Peyer's patch (tissue), 4 donors: ENCODE data around the gene ZNHIT1.
"Not testable (repeated sequence)": the region's sequence is repeated elsewhere in the genome, so short reads cannot be mapped to it uniquely, and the experiment has no call there.

ENCODE experiments used
- POLR2A ChIP-seq, 2 donors: fragments of 450-650 bp; IDR thresholded peaks; one replicate each; pipeline ENCODE4 v1.5.1; 2017; ENCODE audit warnings: antibody characterized with exemption in 2 of 2, mild to moderate bottlenecking in 2 of 2, moderate library complexity in 2 of 2
- TF ChIP-seq, protein P1 (sequence below), 6 experiments: fragments of 450-650 bp in 4 of 6; fragments of 200-600 bp in 2 of 6; sonication (generic) in 1 of 6; IDR thresholded peaks; one replicate each; pipeline ENCODE4 v1.5.1; 2017 to 2019; ENCODE audit warnings: antibody characterized with exemption in 6 of 6, mild to moderate bottlenecking in 3 of 6, moderate library complexity in 1 of 6

DNA sequence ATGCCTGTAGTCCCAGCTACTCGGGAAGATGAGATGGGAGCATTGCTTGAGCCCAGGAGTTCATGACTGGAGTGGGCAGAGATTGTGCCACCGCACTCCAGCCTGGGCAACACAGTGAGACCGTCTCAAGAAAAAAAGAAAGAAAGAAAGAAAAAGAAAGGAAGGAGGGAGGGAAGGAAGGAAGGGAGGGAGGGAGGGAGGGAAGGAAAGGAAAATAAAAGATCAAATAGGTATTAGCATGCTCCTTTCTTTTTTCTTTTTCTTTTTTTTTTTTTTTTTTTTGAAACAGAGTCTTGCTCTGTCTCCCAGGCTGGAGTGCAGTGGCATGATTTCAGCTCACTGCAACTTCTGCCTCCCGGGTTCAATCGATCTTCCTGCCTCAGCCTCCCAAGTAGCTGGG lies 35.2 kb downstream of the ZNHIT1 start:
- TF ChIP-seq, protein P1, sequence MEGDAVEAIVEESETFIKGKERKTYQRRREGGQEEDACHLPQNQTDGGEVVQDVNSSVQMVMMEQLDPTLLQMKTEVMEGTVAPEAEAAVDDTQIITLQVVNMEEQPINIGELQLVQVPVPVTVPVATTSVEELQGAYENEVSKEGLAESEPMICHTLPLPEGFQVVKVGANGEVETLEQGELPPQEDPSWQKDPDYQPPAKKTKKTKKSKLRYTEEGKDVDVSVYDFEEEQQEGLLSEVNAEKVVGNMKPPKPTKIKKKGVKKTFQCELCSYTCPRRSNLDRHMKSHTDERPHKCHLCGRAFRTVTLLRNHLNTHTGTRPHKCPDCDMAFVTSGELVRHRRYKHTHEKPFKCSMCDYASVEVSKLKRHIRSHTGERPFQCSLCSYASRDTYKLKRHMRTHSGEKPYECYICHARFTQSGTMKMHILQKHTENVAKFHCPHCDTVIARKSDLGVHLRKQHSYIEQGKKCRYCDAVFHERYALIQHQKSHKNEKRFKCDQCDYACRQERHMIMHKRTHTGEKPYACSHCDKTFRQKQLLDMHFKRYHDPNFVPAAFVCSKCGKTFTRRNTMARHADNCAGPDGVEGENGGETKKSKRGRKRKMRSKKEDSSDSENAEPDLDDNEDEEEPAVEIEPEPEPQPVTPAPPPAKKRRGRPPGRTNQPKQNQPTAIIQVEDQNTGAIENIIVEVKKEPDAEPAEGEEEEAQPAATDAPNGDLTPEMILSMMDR (IDR thresholded peaks at IDR 0.05): not testable (repeated sequence)
- not testable (repeated sequence) for TF ChIP-seq POLR2A (IDR thresholded peaks at IDR 0.05)
